ENCODE results near the gene HNF4A. TPM values are rescaled to one million over a fixed set of nuclear protein-coding genes. Genes with fewer than 3 reads are reported as not detected.

Gene HNF4A
- total RNA-seq, 1 donor from 2014 or later = 74.4 TPM

DNA sequence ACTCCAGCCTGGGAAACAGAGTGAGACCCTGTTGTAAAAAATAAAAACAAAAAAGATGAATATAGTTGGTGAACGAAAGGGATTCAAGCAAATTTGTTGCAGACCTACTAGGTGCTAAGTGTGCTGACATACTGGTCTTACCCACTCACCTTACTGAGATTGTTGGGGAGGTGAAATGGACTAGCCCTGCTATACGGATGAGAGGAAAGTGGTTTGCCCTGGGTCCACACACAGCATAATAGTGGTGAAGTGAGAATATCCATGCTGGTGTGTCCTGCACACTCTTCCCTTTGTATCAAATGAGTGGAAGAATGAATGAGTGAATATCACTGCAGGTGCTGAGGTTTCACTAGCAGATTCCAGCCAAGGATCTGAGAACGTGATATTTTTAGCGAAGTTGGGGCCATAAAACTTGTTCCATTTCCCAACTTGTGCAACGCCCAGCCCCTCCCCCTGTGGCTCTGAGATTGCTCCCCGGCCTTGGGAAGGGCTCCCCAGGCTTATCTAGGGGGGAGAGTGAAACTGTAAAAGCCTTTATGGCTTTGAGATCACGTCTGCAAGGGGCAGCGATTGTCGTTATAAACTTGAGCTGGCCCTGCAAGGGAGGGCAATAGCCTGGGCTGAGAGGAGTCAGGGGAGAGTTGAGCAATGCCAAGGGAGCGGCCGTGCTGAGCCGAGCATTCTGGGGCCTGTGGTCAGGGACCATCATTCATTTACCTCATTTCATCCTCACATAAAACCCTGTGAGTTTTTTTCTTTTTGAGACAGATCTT is 87.0 kb downstream of the HNF4A start:
- no peak for DNase-seq (ENCODE audit: low spot score)

- DNase-seq (ENCODE audit: low spot score) = no peak
Measured at GRCh38 chr20:44445742-44446710, 90.5 kb downstream of the HNF4A start.

- no peak for DNase-seq (ENCODE audit: low spot score)
Measured at GRCh38 chr20:44447827-44448419, 92.4 kb downstream of the HNF4A start.

DNA sequence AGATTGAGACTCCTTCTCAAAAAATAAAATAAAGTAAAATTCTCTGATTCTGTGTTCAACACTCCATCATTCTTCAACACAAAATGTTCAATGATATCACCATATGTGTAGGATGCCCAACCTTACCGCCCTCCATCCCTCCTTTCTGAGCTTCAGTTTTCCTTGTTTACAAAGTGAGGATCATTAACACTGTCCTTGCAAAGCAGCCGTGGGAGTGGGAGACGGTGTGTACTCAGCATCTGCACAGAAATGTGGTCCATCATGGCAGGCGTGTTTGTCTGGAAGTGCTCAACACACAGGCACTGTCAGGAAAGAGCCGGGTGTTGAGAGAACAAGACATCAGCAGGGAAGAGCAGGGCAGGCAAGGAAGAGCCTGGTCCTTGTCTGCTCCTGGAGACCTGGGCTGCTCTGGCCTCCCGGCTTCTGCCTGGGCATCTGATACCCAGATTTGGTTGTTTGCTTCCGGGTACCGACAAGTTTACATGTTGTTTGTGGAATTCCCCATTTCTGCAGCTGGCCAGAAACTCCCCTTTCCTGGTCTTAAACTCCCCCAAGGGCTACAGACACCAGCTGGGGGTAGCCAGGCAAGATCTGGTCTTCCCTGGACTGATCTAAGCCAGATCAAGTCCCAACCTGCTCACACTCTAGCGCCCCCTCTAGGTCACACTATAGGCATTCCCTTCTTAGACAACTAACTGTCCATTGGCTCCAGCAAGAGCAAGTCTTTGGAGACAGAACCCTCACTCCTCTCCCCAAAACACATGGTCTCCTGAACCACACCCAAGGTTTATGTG is 93.5 kb downstream of the HNF4A start:
- DNase-seq (ENCODE audit: low spot score) = no peak

GRCh38 chr20:44449864-44450263 is 94.4 kb downstream of the HNF4A start:
- DNase-seq (ENCODE audit: low spot score) = no peak

GRCh38 chr20:44450281-44450889 is 94.9 kb downstream of the HNF4A start:
- DNase-seq (ENCODE audit: low spot score) = no peak

- no peak for DNase-seq (ENCODE audit: low spot score)
Measured at GRCh38 chr20:44450903-44451450, 95.5 kb downstream of the HNF4A start.

GRCh38 chr20:44454306-44454963 is 98.9 kb downstream of the HNF4A start:
- DNase-seq (ENCODE audit: low spot score) = no peak

- no peak for DNase-seq (ENCODE audit: low spot score)
Measured at GRCh38 chr20:44455126-44455525, 99.6 kb downstream of the HNF4A start.

DNA sequence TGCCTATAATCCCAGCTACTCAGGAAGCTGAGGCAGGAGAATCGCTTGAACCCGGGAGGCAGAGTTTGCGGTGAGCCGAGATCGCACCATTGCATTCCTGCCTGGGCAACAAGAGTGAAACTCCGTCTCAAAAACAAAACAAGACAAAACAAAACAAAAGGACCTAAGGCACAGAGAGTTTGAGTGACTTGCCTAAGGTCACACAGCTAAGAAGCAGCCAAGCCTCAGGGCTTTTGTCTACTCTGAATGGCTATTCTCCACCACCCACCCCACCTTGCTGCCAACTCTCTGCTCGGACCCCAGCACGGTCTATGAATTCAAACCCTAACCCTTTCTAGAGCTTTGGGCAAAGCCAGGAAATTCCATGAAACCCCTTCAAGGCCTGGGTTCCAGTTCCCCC is 101.1 kb downstream of the HNF4A start:
- no peak for DNase-seq (ENCODE audit: low spot score)

- no peak for DNase-seq (ENCODE audit: low spot score)
Measured at GRCh38 chr20:44457016-44457415, 101.5 kb downstream of the HNF4A start.

GRCh38 chr20:44459271-44459670 is 103.8 kb downstream of the HNF4A start:
- no peak for DNase-seq (ENCODE audit: low spot score)

GRCh38 chr20:44460795-44461141 is 105.3 kb downstream of the HNF4A start:
- DNase-seq (ENCODE audit: low spot score) = no peak

DNA sequence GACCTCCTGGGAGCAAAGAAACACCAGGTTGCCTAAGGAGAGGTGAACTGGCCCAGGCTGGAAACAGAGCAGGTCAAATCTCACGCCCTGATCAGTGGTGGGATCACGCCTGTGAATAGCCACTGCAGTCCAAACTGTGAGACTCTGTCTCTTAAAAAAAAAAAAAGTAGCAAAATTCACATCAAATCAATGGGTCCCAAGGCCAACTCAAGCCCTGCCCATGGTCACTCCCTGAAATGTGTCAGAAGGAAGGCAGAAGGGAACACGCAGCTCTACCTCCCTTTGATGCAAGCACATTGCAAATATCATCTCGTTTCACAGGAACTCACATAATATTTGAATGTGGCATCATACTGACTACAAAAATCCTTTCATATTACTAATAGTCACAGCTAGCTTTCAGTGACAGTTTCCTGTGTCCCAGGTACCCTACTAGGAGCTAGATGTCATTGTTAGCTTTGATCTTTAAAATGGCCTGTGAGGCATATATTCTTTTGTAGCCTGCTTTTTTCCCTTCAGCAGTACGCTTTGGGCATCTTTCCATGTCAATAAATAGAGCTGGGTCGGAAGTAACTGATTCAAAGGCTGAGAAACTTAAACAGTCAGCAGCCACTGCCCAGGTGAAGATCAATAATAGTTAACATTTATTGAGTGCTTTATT is 105.8 kb downstream of the HNF4A start:
- DNase-seq (ENCODE audit: low spot score) = peak; percentile 60

DNA sequence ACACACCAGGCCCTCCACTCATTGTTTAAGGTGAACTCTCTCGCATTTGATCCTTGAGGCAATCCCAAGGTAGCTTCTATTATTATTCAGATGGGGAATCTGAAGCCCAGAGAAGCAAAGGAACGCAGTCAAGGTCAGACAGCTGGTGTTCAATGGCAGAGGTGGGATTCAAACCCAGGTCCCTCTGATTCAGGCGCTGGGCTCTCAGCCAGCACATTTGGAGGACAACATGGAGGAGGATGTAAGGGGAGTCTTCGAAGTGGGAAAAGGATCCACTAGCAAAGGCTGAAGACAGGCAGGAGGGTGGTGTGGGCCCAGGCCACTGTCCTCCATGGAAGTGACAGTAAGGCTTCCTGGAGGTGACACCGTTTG is 106.3 kb downstream of the HNF4A start:
- no peak for DNase-seq (ENCODE audit: low spot score)

DNA sequence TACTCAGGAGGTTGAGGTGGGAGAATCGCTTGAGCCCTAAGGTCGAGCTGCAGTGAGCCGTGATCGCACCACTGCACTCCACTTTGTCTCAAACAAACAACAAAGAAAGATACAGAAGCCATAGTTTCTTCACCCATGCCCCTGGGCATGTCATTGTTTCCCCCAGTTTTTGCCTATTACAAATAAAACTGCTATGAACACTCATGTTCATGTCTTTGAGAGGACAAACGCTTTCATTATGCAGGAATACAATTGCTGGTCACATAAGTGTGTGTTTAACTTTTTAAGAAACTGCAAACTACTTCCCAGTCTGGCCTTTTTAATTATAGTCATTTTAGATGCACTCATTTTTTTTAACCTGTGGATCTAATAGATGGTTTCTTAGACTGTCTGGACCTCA is 108.0 kb downstream of the HNF4A start:
- DNase-seq (ENCODE audit: low spot score) = no peak

DNA sequence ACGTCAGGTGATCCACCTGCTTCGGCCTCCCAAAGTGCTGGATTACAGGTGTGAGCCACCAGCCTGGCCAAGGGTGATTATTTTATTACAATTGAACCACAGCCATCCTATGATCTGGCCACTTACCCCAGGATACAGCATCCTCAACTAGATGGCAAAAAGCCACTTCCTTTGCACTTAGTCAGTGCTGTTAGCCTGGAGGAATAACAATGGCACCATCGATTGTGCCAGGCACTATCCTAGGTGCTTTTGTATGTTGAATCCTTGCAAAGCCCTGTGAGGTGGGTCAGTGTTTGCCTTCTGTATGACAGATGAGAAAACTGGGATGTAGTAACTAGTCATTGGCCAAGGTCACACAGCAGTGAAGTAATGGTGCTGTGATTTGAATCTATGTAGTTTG is 109.0 kb downstream of the HNF4A start:
- DNase-seq (ENCODE audit: low spot score) = no peak

- DNase-seq (ENCODE audit: low spot score) = peak; percentile 64
Measured at GRCh38 chr20:44465001-44465560, 109.6 kb downstream of the HNF4A start.

- no peak for DNase-seq (ENCODE audit: low spot score)
Measured at GRCh38 chr20:44467289-44467883, 111.9 kb downstream of the HNF4A start.

All from mucosa of gallbladder (tissue), 1 donor.